Measurements from ENCODE around the gene ABHD5. TPM values are rescaled to one million over a fixed set of nuclear protein-coding genes. Genes with fewer than 3 reads are reported as not detected.
"Not testable (repeated sequence)": the region's sequence is repeated elsewhere in the genome, so short reads cannot be mapped to it uniquely, and the experiment has no call there.

Gene ABHD5
- 10 to 100 TPM in 1 of 2 experiments, 1 to 10 TPM in 1; 9.2 to 10.5 TPM for total RNA-seq

DNA sequence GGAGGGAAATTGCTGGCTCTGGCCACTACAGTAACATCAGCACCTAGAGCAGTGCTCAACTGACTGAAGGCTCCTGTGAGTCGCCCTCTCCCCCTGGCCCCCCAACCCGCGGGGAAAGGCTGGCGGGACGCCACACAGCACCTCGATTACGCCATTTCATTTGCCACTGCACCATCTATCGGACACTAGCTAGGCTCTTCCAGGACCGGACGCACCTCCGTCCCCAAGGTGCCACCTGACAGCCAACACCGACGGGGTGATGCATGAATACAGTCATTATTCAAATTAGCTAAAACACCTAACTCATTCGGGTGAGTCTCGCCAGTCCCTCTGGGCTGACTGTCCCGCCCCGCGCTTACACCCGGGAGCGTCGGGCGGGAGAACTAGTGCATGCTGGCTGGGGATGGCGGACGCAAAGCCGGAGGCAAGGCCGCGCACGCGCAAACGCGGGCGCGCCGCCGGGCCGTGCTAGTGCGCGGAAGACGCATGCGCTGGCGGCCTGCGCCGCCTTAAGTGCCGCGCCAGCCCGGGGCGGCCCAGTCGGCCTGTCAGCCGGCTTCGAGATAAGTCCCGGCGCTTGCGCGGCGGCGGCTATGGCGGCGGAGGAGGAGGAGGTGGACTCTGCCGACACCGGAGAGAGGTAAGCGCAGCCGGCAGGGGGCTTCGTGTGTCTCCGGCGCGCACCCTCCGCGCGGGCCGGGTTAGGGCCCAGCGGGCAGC lies at the start of gene ABHD5:
TSS of gene ABHD5 (plus strand) at position 539 of the 720 bp plus-strand sequence. CDS start at position 594, 55 bp downstream.
- Mint-ChIP-seq H3K27me3 (no peaks in the 10 kb centered on the region), H3K4me1 (peaks cover 21% of the 10 kb centered on the region), H3K27ac (peak within 1 kb of the TSS; percentile 89), H3K36me3 (peaks cover 2% of the 10 kb centered on the region), H3K9me3 (no peaks in the 10 kb centered on the region), H3K4me3 (peak within 1 kb of the TSS; percentile 88)
- POLR2A ChIA-PET: interaction anchor here (0.7 to 0.8 kb wide), 3 partner anchors 8 to 648 kb away, joined by 3 read pairs; partner anchors contain the start of gene TCAIM
- ATAC-seq (ENCODE audit: low read depth) (peak; percentile 95), DNase-seq (peak; percentile 93)

DNA sequence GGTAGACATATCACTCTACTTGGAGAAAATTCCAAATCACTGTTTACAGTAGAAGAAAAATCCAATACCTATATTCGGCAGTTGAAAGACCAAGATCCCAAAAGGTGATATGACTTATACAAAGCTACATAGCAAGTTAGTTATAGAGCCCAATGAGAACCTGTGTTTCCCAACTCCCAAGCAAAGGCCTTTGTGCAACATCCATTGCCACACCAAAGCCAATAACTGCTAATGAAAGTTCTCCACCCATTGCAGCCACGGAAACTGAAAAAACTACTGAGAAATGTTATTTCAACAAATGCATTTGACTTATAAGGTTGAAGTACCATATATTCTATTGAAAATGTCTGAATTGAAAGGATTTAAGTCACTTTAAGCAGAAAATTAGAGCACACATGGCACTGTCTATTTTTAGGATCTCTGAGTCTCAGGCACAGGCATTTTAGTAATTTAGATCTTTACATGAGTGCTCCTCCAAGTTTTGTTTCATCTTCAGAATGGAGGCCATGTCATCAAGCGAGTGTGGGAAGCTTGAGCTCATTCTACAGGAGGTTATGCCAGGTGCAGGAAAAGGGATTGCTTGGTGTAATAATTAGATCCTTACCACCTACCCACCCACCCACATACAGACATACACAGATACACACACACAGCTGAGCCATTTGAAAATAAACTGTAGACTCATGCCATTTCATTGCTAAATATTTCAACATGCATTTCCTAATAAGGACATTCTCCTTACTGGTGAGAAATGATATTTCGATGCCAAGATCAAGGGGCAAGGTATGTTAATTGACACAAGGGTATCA lies 49.2 kb upstream of the ABHD5 start:
- no peak for ATAC-seq (ENCODE audit: low read depth)
- POLR2A ChIA-PET: no interaction called here
- no peak overlapping the region for H3K27ac Mint-ChIP-seq
- H3K4me1 Mint-ChIP-seq: peaks cover 9% of the 10 kb centered on the region
- no peaks in the 10 kb centered on the region for H3K9me3 Mint-ChIP-seq
- DNase-seq: no peak
- no peaks in the 10 kb centered on the region for H3K36me3 Mint-ChIP-seq
- H3K27me3 Mint-ChIP-seq: peaks cover 13% of the 10 kb centered on the region
- H3K4me3 Mint-ChIP-seq: no peak overlapping the region

DNA sequence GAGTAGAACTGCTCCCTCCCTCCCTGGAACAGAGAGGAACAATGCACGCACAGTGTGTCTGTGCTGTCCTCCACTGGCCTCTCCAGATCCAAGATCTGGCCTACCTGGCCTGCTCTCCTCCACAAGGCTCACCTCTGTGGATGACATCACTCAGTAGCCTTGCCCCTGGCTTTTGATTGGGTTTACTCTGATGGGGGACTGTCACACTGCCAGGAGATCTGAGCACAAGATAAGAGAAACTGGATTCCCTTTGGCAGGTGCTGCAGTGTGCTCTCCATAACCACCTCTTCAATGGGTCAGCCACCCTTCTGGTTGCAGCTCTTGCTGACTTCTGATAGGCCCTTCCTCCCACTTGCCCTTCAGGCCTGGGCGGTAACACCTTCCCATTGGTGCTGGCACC lies 46.3 kb upstream of the ABHD5 start:
- H3K36me3 Mint-ChIP-seq: no peaks in the 10 kb centered on the region
- ATAC-seq (ENCODE audit: low read depth): no peak
- POLR2A ChIA-PET: no interaction called here
- peaks cover 11% of the 10 kb centered on the region for H3K27me3 Mint-ChIP-seq
- H3K4me1 Mint-ChIP-seq: no peaks in the 10 kb centered on the region
- no peak overlapping the region for H3K27ac Mint-ChIP-seq
- DNase-seq: no peak
- no peaks in the 10 kb centered on the region for H3K9me3 Mint-ChIP-seq
- no peak overlapping the region for H3K4me3 Mint-ChIP-seq

DNA sequence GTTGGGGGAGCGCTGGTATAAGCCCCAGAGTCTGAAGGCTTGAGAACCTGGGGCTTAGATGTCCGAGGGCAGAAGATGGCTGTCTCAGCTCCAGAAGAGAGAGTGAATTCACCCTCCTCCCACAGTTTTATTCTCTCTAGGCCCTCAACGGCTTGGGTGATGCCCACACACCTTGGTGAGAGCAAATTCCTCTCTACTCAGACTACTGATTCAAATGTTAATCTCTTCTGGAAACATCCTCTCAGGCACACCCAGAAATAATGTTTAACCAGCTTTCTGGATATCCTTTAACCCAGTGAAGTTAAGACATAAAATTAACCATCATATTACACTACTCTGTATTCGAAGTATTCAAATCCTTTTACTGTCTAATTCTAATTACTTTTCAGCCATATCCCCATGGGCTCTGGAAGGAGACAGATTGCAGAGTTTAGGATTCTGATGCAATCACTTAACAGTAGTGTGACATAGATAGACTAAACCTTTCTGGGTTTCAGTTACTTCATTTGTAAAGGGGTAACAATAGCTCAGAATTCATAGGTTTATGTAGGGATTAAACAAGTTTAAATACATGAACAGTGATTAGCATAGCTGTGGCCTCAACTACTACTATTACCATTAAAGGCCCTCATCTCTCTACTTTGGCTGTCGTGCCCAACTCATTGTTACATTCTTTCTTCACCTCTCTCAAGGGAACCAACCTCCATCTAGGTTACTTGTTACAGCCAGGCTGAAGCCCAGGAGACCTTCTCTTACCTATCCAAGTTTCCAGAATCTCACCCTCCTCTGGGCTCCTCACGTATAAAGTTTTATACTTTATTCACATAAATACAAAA lies 43.2 kb upstream of the ABHD5 start:
- POLR2A ChIA-PET: no interaction called here
- H3K9me3 Mint-ChIP-seq: no peaks in the 10 kb centered on the region
- no peak overlapping the region for H3K4me3 Mint-ChIP-seq
- DNase-seq (no peak), ATAC-seq (ENCODE audit: low read depth) (no peak)
- H3K36me3 Mint-ChIP-seq: no peaks in the 10 kb centered on the region
- H3K4me1 Mint-ChIP-seq: no peaks in the 10 kb centered on the region
- peaks cover 7% of the 10 kb centered on the region for H3K27me3 Mint-ChIP-seq
- no peak overlapping the region for H3K27ac Mint-ChIP-seq

DNA sequence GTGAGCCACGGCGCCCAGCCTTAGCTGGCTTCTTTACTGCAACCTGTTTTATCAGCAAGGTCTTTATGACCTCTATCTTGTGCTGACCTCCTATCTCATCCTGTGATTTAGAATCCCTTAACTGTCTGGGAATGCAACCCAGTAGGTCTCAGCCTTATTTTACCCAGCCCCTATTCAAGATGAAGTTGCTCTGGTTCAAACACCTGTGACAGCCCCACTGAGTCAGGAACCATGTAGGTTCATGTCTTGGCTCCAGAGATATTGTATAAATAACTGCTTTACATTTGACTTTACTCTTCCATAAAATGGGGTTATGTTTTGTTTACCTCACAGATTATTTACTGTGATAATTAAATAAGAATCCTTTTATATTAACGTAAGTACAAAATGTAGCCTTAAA lies 41.8 kb upstream of the ABHD5 start:
- DNase-seq (no peak), ATAC-seq (ENCODE audit: low read depth) (no peak)
- no peak overlapping the region for H3K4me3 Mint-ChIP-seq
- H3K27me3 Mint-ChIP-seq: peaks cover 5% of the 10 kb centered on the region
- H3K9me3 Mint-ChIP-seq: no peaks in the 10 kb centered on the region
- POLR2A ChIA-PET: interaction anchor here (0.6 kb wide), 1 partner anchor 756 kb away, joined by 4 read pairs; no protein-coding TSS in a partner anchor
- H3K36me3 Mint-ChIP-seq: no peaks in the 10 kb centered on the region
- no peaks in the 10 kb centered on the region for H3K4me1 Mint-ChIP-seq
- H3K27ac Mint-ChIP-seq: no peak overlapping the region

DNA sequence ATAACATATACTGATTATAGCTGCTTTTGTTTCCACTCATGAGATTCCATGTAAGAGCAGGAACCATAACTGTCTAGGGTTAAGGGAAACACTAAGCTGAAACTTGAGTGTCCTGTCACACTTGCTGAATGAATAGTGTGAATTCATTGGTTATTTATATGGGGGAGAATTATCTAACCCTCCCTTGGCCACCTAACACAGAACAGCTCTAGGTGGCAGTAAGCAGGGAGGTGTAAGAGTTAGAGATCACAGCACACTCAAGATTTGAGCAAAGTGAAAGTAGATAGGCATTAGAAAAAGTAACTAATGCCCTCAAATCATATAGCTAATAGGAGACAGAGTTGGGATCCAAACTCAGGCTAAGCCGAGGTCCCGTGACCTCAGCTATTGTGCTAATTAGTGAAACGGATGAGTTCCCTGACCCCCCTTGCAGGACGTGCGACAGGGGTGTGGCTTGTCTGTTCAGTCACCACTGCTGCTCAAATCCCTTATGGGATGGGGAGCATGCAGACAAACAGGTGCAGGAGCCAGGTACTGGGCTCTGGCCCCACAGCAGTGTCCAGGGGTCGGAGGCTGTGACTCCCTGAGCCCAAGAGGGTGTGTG lies 41.3 kb upstream of the ABHD5 start:
- H3K27ac Mint-ChIP-seq: no peak overlapping the region
- no peaks in the 10 kb centered on the region for H3K9me3 Mint-ChIP-seq
- ATAC-seq (ENCODE audit: low read depth): no peak
- no peaks in the 10 kb centered on the region for H3K4me1 Mint-ChIP-seq
- POLR2A ChIA-PET: interaction anchor here (0.6 kb wide), 1 partner anchor 755 kb away, joined by 4 read pairs; no protein-coding TSS in a partner anchor
- no peaks in the 10 kb centered on the region for H3K36me3 Mint-ChIP-seq
- no peak for DNase-seq
- H3K27me3 Mint-ChIP-seq: peaks cover 5% of the 10 kb centered on the region
- no peak overlapping the region for H3K4me3 Mint-ChIP-seq

DNA sequence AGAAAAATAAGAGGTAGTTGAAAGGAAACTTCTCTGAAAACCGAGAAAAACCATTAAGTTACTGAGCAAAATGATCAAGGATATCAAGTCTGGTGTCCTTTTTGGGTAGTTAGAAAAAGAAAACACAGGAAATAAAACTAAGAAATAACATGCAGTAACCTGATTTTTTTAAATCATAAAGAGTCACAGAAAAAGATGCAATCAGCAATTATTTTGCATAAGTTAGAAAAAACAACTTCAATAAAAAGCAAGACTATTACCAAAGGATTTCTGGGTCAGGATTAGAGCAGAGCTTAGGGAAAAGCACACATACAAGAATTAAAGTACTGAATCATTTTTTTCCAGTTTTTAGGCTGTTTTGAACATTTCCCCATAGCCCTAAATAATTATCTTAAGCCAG lies 40.4 kb upstream of the ABHD5 start:
- Mint-ChIP-seq H3K9me3 (no peaks in the 10 kb centered on the region), H3K4me3 (no peak overlapping the region), H3K36me3 (no peaks in the 10 kb centered on the region), H3K4me1 (no peaks in the 10 kb centered on the region), H3K27me3 (peaks cover 5% of the 10 kb centered on the region), H3K27ac (no peak overlapping the region)
- ATAC-seq (ENCODE audit: low read depth) (no peak), DNase-seq (no peak)
- POLR2A ChIA-PET: no interaction called here

DNA sequence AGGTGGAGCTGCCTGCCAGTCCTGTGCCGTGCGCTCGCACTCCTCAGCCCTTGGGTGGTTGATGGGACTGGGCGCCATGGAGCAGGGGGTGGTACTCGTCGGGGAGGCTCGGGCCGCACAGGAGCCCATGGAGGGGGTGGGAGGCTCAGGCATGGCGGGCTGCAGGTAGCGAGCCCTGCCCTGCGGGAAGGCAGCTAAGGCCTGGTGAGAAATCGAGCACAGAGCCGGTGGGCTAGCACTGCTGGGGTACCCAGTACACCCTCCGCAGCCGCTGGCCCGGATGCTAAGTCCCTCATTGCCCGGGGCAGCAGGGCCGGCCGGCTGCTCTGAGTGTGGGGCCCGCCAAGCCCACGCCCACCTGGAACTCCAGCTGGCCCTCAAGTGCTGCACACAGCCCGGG lies 34.3 kb upstream of the ABHD5 start:
- H3K4me1 Mint-ChIP-seq; H3K27me3 Mint-ChIP-seq; ATAC-seq (ENCODE audit: low read depth); POLR2A ChIA-PET; DNase-seq; H3K9me3 Mint-ChIP-seq; H3K36me3 Mint-ChIP-seq; H3K27ac Mint-ChIP-seq; H3K4me3 Mint-ChIP-seq: not testable (repeated sequence)

DNA sequence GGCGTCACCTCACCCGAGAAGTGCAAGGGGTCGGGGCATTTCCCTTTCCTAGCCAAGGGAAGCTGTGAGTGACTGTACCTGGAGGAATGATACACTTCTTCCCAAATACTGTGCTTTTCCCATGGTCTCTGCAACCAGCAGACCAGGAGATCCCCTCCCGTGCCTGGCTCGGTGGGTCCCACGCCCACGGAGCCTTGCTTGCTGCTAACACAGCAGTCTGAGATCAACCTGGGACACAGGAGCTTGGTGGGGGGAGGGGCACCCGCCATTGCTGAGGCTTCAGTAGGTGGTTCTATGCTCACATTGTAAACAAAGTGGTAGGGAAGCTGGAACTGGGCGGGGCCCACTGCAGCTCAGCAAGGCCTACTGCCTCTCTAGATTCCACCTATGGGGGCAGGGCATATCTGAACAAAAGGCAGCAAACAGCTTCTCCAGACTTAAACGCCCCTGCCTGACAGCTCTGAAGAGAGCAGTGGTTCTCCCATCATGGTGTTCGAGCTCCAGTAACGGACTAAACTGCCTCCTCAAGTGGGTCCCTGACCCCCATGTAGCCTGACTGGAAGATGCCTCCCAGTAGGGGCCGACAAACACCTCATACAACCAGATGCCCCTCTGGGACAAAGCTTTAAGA lies 31.4 kb upstream of the ABHD5 start:
- ATAC-seq (ENCODE audit: low read depth) (no peak), DNase-seq (no peak)
- POLR2A ChIA-PET: no interaction called here
- Mint-ChIP-seq H3K36me3 (no peaks in the 10 kb centered on the region), H3K4me1 (no peaks in the 10 kb centered on the region), H3K9me3 (peaks cover 7% of the 10 kb centered on the region), H3K27me3 (peaks cover 5% of the 10 kb centered on the region), H3K4me3 (no peak overlapping the region), H3K27ac (no peak overlapping the region)

DNA sequence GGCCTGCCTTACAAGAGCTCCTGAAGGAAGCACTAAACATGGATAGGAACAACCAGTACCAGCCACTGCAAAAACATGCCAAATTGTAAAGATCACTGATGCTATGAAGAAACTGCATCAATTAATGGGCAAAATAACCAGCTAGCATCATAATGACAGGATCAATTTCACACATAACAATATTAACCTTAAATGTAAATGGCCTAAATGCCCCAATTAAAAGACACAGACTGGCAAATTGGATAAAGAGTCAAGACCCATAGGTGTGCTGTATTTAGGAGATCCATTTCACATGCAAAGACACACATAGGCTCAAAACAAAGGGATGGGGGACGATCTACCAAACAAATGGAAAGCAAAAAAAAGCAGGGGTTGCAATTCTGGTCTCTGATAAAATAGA lies 29.4 kb upstream of the ABHD5 start:
- H3K27me3 Mint-ChIP-seq; H3K27ac Mint-ChIP-seq; ATAC-seq (ENCODE audit: low read depth); H3K36me3 Mint-ChIP-seq; H3K4me3 Mint-ChIP-seq; DNase-seq; POLR2A ChIA-PET; H3K4me1 Mint-ChIP-seq: not testable (repeated sequence)
- H3K9me3 Mint-ChIP-seq: peaks cover 11% of the 10 kb centered on the region

DNA sequence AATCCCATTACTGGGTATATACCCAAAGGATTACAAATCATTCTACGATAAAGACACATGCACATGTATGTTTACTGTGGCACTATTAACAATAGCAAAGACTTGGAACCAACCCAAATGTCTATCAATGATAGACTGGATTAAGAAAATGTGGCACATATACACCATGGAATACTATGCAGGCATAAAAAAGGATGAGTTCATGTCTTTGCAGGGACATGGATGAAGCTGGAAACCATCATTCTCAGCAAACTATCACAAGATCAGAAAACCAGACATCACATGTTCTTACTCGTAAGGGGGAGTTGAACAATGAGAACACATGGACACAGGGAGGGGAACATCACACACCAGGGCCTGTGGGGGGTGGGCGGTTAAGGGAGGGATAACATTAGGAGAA lies 25.7 kb upstream of the ABHD5 start:
- DNase-seq; H3K4me1 Mint-ChIP-seq; H3K36me3 Mint-ChIP-seq; H3K4me3 Mint-ChIP-seq; ATAC-seq (ENCODE audit: low read depth); H3K27ac Mint-ChIP-seq; POLR2A ChIA-PET: not testable (repeated sequence)
- Mint-ChIP-seq H3K9me3 (peaks cover 11% of the 10 kb centered on the region), H3K27me3 (peaks cover 25% of the 10 kb centered on the region)

DNA sequence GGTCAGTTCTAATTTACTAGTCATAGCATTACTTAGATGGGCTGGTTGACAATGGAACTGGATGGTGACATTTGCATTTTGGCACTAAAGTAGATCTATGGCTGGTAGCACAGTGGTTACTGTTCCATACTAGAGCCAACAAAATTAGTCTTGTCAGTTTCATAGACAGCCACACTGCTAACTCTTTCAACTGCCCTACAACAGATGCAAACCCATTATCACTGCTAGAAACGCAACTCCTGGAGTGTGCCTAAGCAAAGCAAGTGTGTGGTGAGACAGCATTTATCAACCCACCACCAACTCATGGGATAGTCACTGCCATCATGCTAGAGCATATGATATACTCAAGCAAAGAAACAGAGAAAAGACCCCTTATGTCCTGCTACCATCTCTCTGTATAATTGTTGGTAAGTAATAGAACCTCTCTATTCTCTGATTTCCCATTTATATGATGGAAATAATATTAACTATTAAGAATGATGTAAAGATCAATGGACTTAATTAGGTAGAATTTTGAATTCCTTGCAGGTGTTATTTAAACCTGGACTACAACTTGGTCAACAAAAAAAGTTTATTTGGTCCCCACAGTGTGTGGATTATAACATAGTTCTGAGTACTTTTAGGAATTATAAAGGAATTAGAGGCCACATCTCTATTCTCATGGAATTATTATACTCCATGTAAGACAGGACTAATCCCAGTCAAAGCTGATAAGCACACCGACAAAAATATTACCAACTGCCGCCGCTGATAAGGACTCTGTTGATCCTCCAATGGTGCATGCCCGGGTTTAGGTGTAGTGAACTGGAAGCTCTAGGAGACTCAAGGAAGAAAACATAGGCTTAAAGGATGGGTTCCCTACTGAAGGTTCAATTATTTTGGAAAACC lies 19.9 kb upstream of the ABHD5 start:
- Mint-ChIP-seq H3K27ac (no peak overlapping the region), H3K27me3 (peaks cover 18% of the 10 kb centered on the region), H3K4me3 (no peak overlapping the region), H3K36me3 (no peaks in the 10 kb centered on the region), H3K4me1 (no peaks in the 10 kb centered on the region), H3K9me3 (no peaks in the 10 kb centered on the region)
- no peak for ATAC-seq (ENCODE audit: low read depth)
- DNase-seq: no peak
- POLR2A ChIA-PET: no interaction called here

Measured in activated naive CD8-positive, alpha-beta T cell treated with anti-CD3 and anti-CD28 coated beads, Interleukin-2, amount 10 ng/mL, durations not matched to agents 7 days and 5 days (primary cell).